Measurements from ENCODE around the gene HK1.
"Not testable (repeated sequence)": the region's sequence is repeated elsewhere in the genome, so short reads cannot be mapped to it uniquely, and the experiment has no call there.

Gene HK1

GRCh38 chr10:69317626-69318105, 39.4 kb downstream of the HK1 start:
- Histone ChIP-seq H3K9me3 (ENCODE audit: control insufficient read depth, low read length) (no peaks in the 10 kb centered on the region), H3K27ac (ENCODE audit: insufficient read depth, low read length, poor library complexity, severe bottlenecking) (peak overlapping the region; percentile 84), H3K4me3 (ENCODE audit: insufficient read depth, low read depth, low read length, poor library complexity, severe bottlenecking) (peak overlapping the region; percentile 81), H3K27me3 (replicated peaks; ENCODE audit: control insufficient read depth, insufficient read depth, low read length, poor library complexity, severe bottlenecking) (no peaks in the 10 kb centered on the region), H3K36me3 (ENCODE audit: control insufficient read depth, insufficient read depth, low read length) (no peaks in the 10 kb centered on the region), H3K4me1 (ENCODE audit: control insufficient read depth, insufficient read depth, low read length, poor library complexity, severe bottlenecking) (peaks cover 21% of the 10 kb centered on the region)
- DNase-seq = no peak

- Histone ChIP-seq H3K27ac (ENCODE audit: insufficient read depth, low read length, poor library complexity, severe bottlenecking) (peak overlapping the region; percentile 84), H3K4me1 (ENCODE audit: control insufficient read depth, insufficient read depth, low read length, poor library complexity, severe bottlenecking) (peaks cover 21% of the 10 kb centered on the region), H3K27me3 (replicated peaks; ENCODE audit: control insufficient read depth, insufficient read depth, low read length, poor library complexity, severe bottlenecking) (no peaks in the 10 kb centered on the region), H3K4me3 (ENCODE audit: insufficient read depth, low read depth, low read length, poor library complexity, severe bottlenecking) (peak overlapping the region; percentile 81), H3K36me3 (ENCODE audit: control insufficient read depth, insufficient read depth, low read length) (no peaks in the 10 kb centered on the region), H3K9me3 (ENCODE audit: control insufficient read depth, low read length) (no peaks in the 10 kb centered on the region)
- peak; percentile 82 to 86 (median 85) for DNase-seq
Observed at GRCh38 chr10:69318106-69318866, 40.0 kb downstream of the HK1 start.

- Histone ChIP-seq H3K9me3 (ENCODE audit: control insufficient read depth, low read length) (no peaks in the 10 kb centered on the region), H3K27me3 (replicated peaks; ENCODE audit: control insufficient read depth, insufficient read depth, low read length, poor library complexity, severe bottlenecking) (no peaks in the 10 kb centered on the region), H3K36me3 (ENCODE audit: control insufficient read depth, insufficient read depth, low read length) (no peaks in the 10 kb centered on the region), H3K4me3 (ENCODE audit: insufficient read depth, low read depth, low read length, poor library complexity, severe bottlenecking) (peak overlapping the region; percentile 81), H3K27ac (ENCODE audit: insufficient read depth, low read length, poor library complexity, severe bottlenecking) (peak overlapping the region; percentile 84), H3K4me1 (ENCODE audit: control insufficient read depth, insufficient read depth, low read length, poor library complexity, severe bottlenecking) (peaks cover 23% of the 10 kb centered on the region)
- DNase-seq = peak; percentile 70 to 72 (median 71)
Observed at GRCh38 chr10:69318867-69319727, 40.8 kb downstream of the HK1 start.

GRCh38 chr10:69319841-69320316, 41.6 kb downstream of the HK1 start:
- Histone ChIP-seq H3K4me1 (ENCODE audit: control insufficient read depth, insufficient read depth, low read length, poor library complexity, severe bottlenecking) (peaks cover 26% of the 10 kb centered on the region), H3K27ac (ENCODE audit: insufficient read depth, low read length, poor library complexity, severe bottlenecking) (peak overlapping the region; percentile 84)
- no peak for DNase-seq

GRCh38 chr10:69320521-69320920, 42.2 kb downstream of the HK1 start:
- peak overlapping the region; percentile 84 for H3K27ac ChIP-seq (ENCODE audit: insufficient read depth, low read length, poor library complexity, severe bottlenecking)
- no peaks in the 10 kb centered on the region for H3K27me3 ChIP-seq (replicated peaks; ENCODE audit: control insufficient read depth, insufficient read depth, low read length, poor library complexity, severe bottlenecking)
- H3K9me3 ChIP-seq (ENCODE audit: control insufficient read depth, low read length) = no peaks in the 10 kb centered on the region
- peaks cover 26% of the 10 kb centered on the region for H3K4me1 ChIP-seq (ENCODE audit: control insufficient read depth, insufficient read depth, low read length, poor library complexity, severe bottlenecking)
- DNase-seq = no peak
- H3K36me3 ChIP-seq (ENCODE audit: control insufficient read depth, insufficient read depth, low read length) = no peaks in the 10 kb centered on the region
- no peak overlapping the region for H3K4me3 ChIP-seq (ENCODE audit: insufficient read depth, low read depth, low read length, poor library complexity, severe bottlenecking)

More at GRCh38 chr10:69319841-69320316, 41.6 kb downstream of the HK1 start:
- no peaks in the 10 kb centered on the region for H3K36me3 ChIP-seq (ENCODE audit: control insufficient read depth, insufficient read depth, low read length)
- H3K4me3 ChIP-seq (ENCODE audit: insufficient read depth, low read depth, low read length, poor library complexity, severe bottlenecking) = peak overlapping the region; percentile 81
- no peaks in the 10 kb centered on the region for H3K9me3 ChIP-seq (ENCODE audit: control insufficient read depth, low read length)
- H3K27me3 ChIP-seq (replicated peaks; ENCODE audit: control insufficient read depth, insufficient read depth, low read length, poor library complexity, severe bottlenecking) = no peaks in the 10 kb centered on the region

GRCh38 chr10:69321039-69321715, 42.9 kb downstream of the HK1 start:
- H3K27ac ChIP-seq (ENCODE audit: insufficient read depth, low read length, poor library complexity, severe bottlenecking) = peak overlapping the region; percentile 84
- peaks cover 28% of the 10 kb centered on the region for H3K4me1 ChIP-seq (ENCODE audit: control insufficient read depth, insufficient read depth, low read length, poor library complexity, severe bottlenecking)

GRCh38 chr10:69321865-69322264, 43.6 kb downstream of the HK1 start:
- peaks cover 29% of the 10 kb centered on the region for H3K4me1 ChIP-seq (ENCODE audit: control insufficient read depth, insufficient read depth, low read length, poor library complexity, severe bottlenecking)

More at GRCh38 chr10:69321039-69321715, 42.9 kb downstream of the HK1 start:
- no peak overlapping the region for H3K4me3 ChIP-seq (ENCODE audit: insufficient read depth, low read depth, low read length, poor library complexity, severe bottlenecking)
- no peaks in the 10 kb centered on the region for H3K9me3 ChIP-seq (ENCODE audit: control insufficient read depth, low read length)
- DNase-seq = no peak
- no peaks in the 10 kb centered on the region for H3K27me3 ChIP-seq (replicated peaks; ENCODE audit: control insufficient read depth, insufficient read depth, low read length, poor library complexity, severe bottlenecking)
- no peaks in the 10 kb centered on the region for H3K36me3 ChIP-seq (ENCODE audit: control insufficient read depth, insufficient read depth, low read length)

GRCh38 chr10:69322346-69322745, 44.0 kb downstream of the HK1 start:
- not testable (repeated sequence) for DNase-seq; H3K27me3 ChIP-seq (replicated peaks; ENCODE audit: control insufficient read depth, insufficient read depth, low read length, poor library complexity, severe bottlenecking); H3K36me3 ChIP-seq (ENCODE audit: control insufficient read depth, insufficient read depth, low read length); H3K4me3 ChIP-seq (ENCODE audit: insufficient read depth, low read depth, low read length, poor library complexity, severe bottlenecking); H3K27ac ChIP-seq (ENCODE audit: insufficient read depth, low read length, poor library complexity, severe bottlenecking); H3K9me3 ChIP-seq (ENCODE audit: control insufficient read depth, low read length)
- peaks cover 29% of the 10 kb centered on the region for H3K4me1 ChIP-seq (ENCODE audit: control insufficient read depth, insufficient read depth, low read length, poor library complexity, severe bottlenecking)

More at GRCh38 chr10:69321865-69322264, 43.6 kb downstream of the HK1 start:
- Histone ChIP-seq H3K27me3 (replicated peaks; ENCODE audit: control insufficient read depth, insufficient read depth, low read length, poor library complexity, severe bottlenecking) (no peaks in the 10 kb centered on the region), H3K27ac (ENCODE audit: insufficient read depth, low read length, poor library complexity, severe bottlenecking) (no peak overlapping the region), H3K4me3 (ENCODE audit: insufficient read depth, low read depth, low read length, poor library complexity, severe bottlenecking) (no peak overlapping the region), H3K36me3 (ENCODE audit: control insufficient read depth, insufficient read depth, low read length) (no peaks in the 10 kb centered on the region), H3K9me3 (ENCODE audit: control insufficient read depth, low read length) (no peaks in the 10 kb centered on the region)
- DNase-seq = no peak

DNA sequence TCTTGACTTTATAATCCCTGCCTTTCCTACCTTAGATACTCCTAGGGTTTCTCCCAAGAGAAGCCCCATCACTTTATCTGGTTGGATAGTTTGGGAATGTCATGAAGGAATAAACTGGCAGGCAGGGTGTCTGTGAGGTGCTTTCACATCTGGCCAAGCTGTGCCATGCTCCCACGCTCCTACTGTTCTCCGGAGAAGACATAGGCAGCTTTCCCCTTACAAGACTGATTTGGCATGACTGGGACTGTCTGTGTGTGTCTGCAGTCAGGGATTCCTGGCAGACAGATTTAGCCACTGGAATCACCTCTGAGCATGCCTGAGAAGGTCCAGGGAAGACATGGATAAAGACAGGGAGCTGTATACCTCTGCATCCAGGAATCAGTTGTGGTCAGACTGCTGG, 45.3 kb downstream of the HK1 start:
- H3K9me3 ChIP-seq (ENCODE audit: control insufficient read depth, low read length) = no peaks in the 10 kb centered on the region
- H3K36me3 ChIP-seq (ENCODE audit: control insufficient read depth, insufficient read depth, low read length) = no peaks in the 10 kb centered on the region
- no peak overlapping the region for H3K27ac ChIP-seq (ENCODE audit: insufficient read depth, low read length, poor library complexity, severe bottlenecking)
- H3K27me3 ChIP-seq (replicated peaks; ENCODE audit: control insufficient read depth, insufficient read depth, low read length, poor library complexity, severe bottlenecking) = no peaks in the 10 kb centered on the region
- DNase-seq = no peak
- no peak overlapping the region for H3K4me3 ChIP-seq (ENCODE audit: insufficient read depth, low read depth, low read length, poor library complexity, severe bottlenecking)
- peaks cover 39% of the 10 kb centered on the region for H3K4me1 ChIP-seq (ENCODE audit: control insufficient read depth, insufficient read depth, low read length, poor library complexity, severe bottlenecking)

All from effector memory CD4-positive, alpha-beta T cell (primary cell).